Hematopoietic multipotent progenitor cell treated with erythropoietin and hydrocortisone succinate and interleukin-3 and kit ligand, for 8 days (in vitro differentiated cells): ENCODE data around the gene NFYC.
"Not testable (repeated sequence)": the region's sequence is repeated elsewhere in the genome, so short reads cannot be mapped to it uniquely, and the experiment has no call there.

Source experiments
- DNase-seq: peaks from one replicate; pipeline ENCODE4 v3.0.0-alpha.2; 2015

The NFYC gene

GRCh38 chr1:40708750-40709099 is 17.2 kb downstream of the NFYC start:
- DNase-seq, result no peak

GRCh38 chr1:40709100-40709801 is 17.7 kb downstream of the NFYC start:
- DNase-seq, result peak; percentile 98

- DNase-seq, result no peak
These were observed 18.3 kb downstream of the NFYC start for GRCh38 chr1:40709802-40710278.

GRCh38 chr1:40710581-40711315 is 19.2 kb downstream of the NFYC start:
- DNase-seq, result no peak

- peak; percentile 63 for DNase-seq
These were observed 20.2 kb downstream of the NFYC start for GRCh38 chr1:40711465-40712404.

- DNase-seq, result no peak
These were observed 21.0 kb downstream of the NFYC start for GRCh38 chr1:40712405-40712944.

GRCh38 chr1:40712997-40713396 is 21.5 kb downstream of the NFYC start:
- peak; percentile 68 for DNase-seq

GRCh38 chr1:40715491-40716059 is 24.1 kb downstream of the NFYC start:
- no peak for DNase-seq

GRCh38 chr1:40717065-40717464 is 25.6 kb downstream of the NFYC start:
- DNase-seq, result no peak

- no peak for DNase-seq
These were observed 26.5 kb downstream of the NFYC start for GRCh38 chr1:40717955-40718354.

GRCh38 chr1:40720493-40720892 is 29.0 kb downstream of the NFYC start:
- DNase-seq, result no peak

- no peak for DNase-seq
These were observed 31.1 kb downstream of the NFYC start for GRCh38 chr1:40722622-40723021.

- no peak for DNase-seq
These were observed 31.9 kb downstream of the NFYC start for GRCh38 chr1:40723196-40723955.

- DNase-seq, result not testable (repeated sequence)
These were observed 36.2 kb downstream of the NFYC start for GRCh38 chr1:40727662-40728061.

GRCh38 chr1:40729316-40729862 is 37.9 kb downstream of the NFYC start:
- DNase-seq, result not testable (repeated sequence)

GRCh38 chr1:40732756-40733301 is 41.3 kb downstream of the NFYC start:
- no peak for DNase-seq

- peak; percentile 67 for DNase-seq
These were observed 43.6 kb downstream of the NFYC start for GRCh38 chr1:40734882-40735628.

- DNase-seq, result no peak
These were observed 44.6 kb downstream of the NFYC start for GRCh38 chr1:40736085-40736531.

- no peak for DNase-seq
These were observed 47.3 kb downstream of the NFYC start for GRCh38 chr1:40738831-40739230.

- DNase-seq, result no peak
These were observed 48.0 kb downstream of the NFYC start for GRCh38 chr1:40739455-40740008.
